Keratinocyte (primary cell): ENCODE data around the gene SPSB2. TPM values are rescaled to one million over a fixed set of nuclear protein-coding genes. Genes with fewer than 3 reads are reported as not detected.

ENCODE experiments used
- DNase-seq: peaks from one replicate; pipeline ENCODE4 v3.0.0-alpha.2; 2011; ENCODE audit warnings: low read depth, missing footprints, low spot score
- FAIRE-seq: peaks from 2 replicates; lab custom pipeline; 2011; peaks lifted over from hg19 to GRCh38; lab: Jason Lieb, UNC
- H2AFZ ChIP-seq: 2 replicates; pipeline ENCODE4 v1.6.0; 2012; ENCODE audit warnings: low read length, control low read depth, inconsistent platforms; ENCODE audit not compliant: control insufficient read depth
- H3K27ac ChIP-seq: 2 replicates; pipeline ENCODE4 v1.5.1; 2011; ENCODE audit warnings: low read length; ENCODE audit not compliant: control insufficient read depth, insufficient read depth
- H3K27me3 ChIP-seq: 3 replicates; pipeline ENCODE4 v1.6.0; 2011; ENCODE audit warnings: low read length; ENCODE audit not compliant: control insufficient read depth, insufficient read depth; ENCODE audit errors: extremely low read depth
- H3K36me3 ChIP-seq, 2 experiments: 2 replicates in 1 of 2; 3 replicates in 1 of 2; pipeline ENCODE4 v1.5.1; 2011; ENCODE audit warnings: low read length in 2 of 2, mild to moderate bottlenecking in 1 of 2; ENCODE audit not compliant: control insufficient read depth in 2 of 2, insufficient read depth in 2 of 2; ENCODE audit errors: extremely low read depth in 1 of 2
- H3K4me1 ChIP-seq: 3 replicates; pipeline ENCODE4 v1.5.1; 2011; ENCODE audit warnings: low read length; ENCODE audit not compliant: control insufficient read depth, insufficient read depth; ENCODE audit errors: extremely low read depth
- H3K4me2 ChIP-seq: 3 replicates; pipeline ENCODE4 v1.6.0; 2011; ENCODE audit warnings: low read depth, low read length; ENCODE audit not compliant: control insufficient read depth, insufficient read depth; ENCODE audit errors: extremely low read depth
- H3K4me3 ChIP-seq, 3 experiments: fragments of 200-600 bp in 1 of 3; sonication (generic) in 1 of 3; 2 replicates in 2 of 3; 3 replicates in 1 of 3; pipeline ENCODE4 v1.5.1; 2011 to 2016; ENCODE audit warnings: low read length in 3 of 3, mild to moderate bottlenecking in 3 of 3, control low read depth in 2 of 3, inconsistent platforms in 1 of 3, low read depth in 1 of 3, mixed read lengths in 1 of 3, mixed run types in 1 of 3, moderate library complexity in 1 of 3; ENCODE audit not compliant: control insufficient read depth in 2 of 3, insufficient read depth in 2 of 3; ENCODE audit errors: extremely low read depth in 1 of 3
- H3K79me2 ChIP-seq: 2 replicates; pipeline ENCODE4 v1.6.0; 2012; ENCODE audit warnings: low read length; ENCODE audit not compliant: control insufficient read depth, insufficient read depth
- H3K9ac ChIP-seq: 3 replicates; pipeline ENCODE4 v1.6.0; 2011; ENCODE audit warnings: low read length; ENCODE audit not compliant: control insufficient read depth, insufficient read depth; ENCODE audit errors: extremely low read depth
- H3K9me1 ChIP-seq: 3 replicates; pipeline ENCODE4 v1.6.0; 2011; ENCODE audit warnings: low read length; ENCODE audit not compliant: control insufficient read depth, insufficient read depth; ENCODE audit errors: extremely low read depth
- H3K9me3 ChIP-seq: 2 replicates; pipeline ENCODE4 v1.5.1; 2012; ENCODE audit warnings: low read depth, low read length; ENCODE audit not compliant: control insufficient read depth
- H4K20me1 ChIP-seq: 3 replicates; pipeline ENCODE4 v1.6.0; 2011; ENCODE audit warnings: low read length; ENCODE audit not compliant: control insufficient read depth, insufficient read depth; ENCODE audit errors: extremely low read depth
- CTCF ChIP-seq, 3 experiments: IDR thresholded peaks in 1 of 3; conservative IDR thresholded peaks in 1 of 3; optimal IDR thresholded peaks in 1 of 3; 2 replicates in 2 of 3; 3 replicates in 1 of 3; pipeline versions ENCODE3 to v1.5.1; 2011; ENCODE audit warnings: low read length in 3 of 3, mild to moderate bottlenecking in 3 of 3, moderate library complexity in 2 of 3, control low read depth in 1 of 3, inconsistent platforms in 1 of 3; ENCODE audit not compliant: insufficient read depth in 2 of 3; ENCODE audit errors: extremely low read depth in 1 of 3
- EZH2 ChIP-seq: IDR thresholded peaks from one replicate; pipeline ENCODE4 v1.6.1; 2012; ENCODE audit warnings: inconsistent platforms, mild to moderate bottlenecking, low read length, moderate library complexity
- dilution Hi-C: fragments of 300-500 bp; cut with MboI; formaldehyde crosslinking; loops from one replicate; pipeline ENCODE4 v1.7.0; 2020; ENCODE audit warnings: low sequenced_read_pairs; ENCODE audit not compliant: extremely low pct_ligation_motif_present
- polyA plus RNA-seq, 5 experiments: library from polyadenylated mRNA; depleted of rRNA in 3 of 5; stranded (reverse) in 3 of 5; stranded (forward) in 1 of 5; unstranded in 1 of 5; fragments of >200 nt; gene quantifications; 1 replicate in 1 of 5; 2 replicates in 3 of 5; 3 replicates in 1 of 5; pipeline versions ENCODE4 v1.2.1 to v1.2.3, GENCODE V29; 2011 to 2012; ENCODE audit warnings: missing spikeins in 2 of 5, low read depth in 1 of 5, low replicate concordance in 1 of 5

Gene SPSB2
- polyA plus RNA-seq, 1 donor (not counting 4 experiments of a cell fraction or from before 2014, with no cell fraction given), result 4.9 TPM

DNA sequence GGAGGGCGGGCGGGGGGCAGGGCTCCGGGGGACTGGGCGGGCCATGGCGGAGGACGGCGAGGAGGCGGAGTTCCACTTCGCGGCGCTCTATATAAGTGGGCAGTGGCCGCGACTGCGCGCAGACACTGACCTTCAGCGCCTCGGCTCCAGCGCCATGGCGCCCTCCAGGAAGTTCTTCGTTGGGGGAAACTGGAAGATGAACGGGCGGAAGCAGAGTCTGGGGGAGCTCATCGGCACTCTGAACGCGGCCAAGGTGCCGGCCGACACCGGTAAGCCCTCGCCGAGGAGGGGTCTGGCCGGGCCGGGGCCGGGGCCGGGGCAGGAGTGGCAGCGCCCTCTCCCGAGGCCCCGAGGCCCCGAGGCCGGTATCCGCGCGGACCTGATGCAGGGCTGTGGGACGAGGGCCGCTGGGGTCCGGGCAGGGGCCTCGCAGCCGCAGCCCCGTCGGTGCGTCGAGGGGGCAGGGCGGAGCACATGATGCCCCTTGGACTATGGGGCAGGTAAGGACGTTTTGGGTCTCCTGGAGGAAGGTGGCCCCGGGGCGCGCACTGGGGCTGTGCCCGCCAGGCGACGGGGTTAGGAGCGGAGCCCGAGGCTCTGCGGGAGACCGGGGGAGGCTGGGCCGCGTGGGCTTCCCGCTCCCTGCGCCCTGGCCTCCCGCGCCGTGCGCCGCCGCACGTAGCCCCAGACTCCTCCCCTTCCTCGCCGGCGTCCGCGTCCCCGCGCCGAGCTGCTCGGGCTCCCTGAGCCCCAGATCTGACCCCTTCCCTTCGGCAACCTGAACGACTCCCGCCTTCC, 5.5 kb downstream of the SPSB2 start, which contains the start of gene TPI1:
Gene TPI1 (plus strand): TSS at position 119 of the 798 bp plus-strand sequence. CDS start 36 bp downstream, at position 155.
- no peak for DNase-seq
- H3K9me3 ChIP-seq, result no peaks in the 10 kb centered on the region
- peak within 1 kb of the TSS; percentile 87 to 93 (median 88) for H3K4me3 ChIP-seq
- H3K4me2 ChIP-seq, result peak within 1 kb of the TSS; percentile 97
- H3K27ac ChIP-seq, result peak within 1 kb of the TSS; percentile 62
- no peaks in the 10 kb centered on the region for H3K27me3 ChIP-seq
- H3K9ac ChIP-seq, result peak within 1 kb of the TSS; percentile 82
- H2AFZ ChIP-seq, result peak within 1 kb of the TSS; percentile 64
- peaks cover 29 to 32% of the 10 kb centered on the region in 2 experiments for H3K36me3 ChIP-seq
- H3K4me1 ChIP-seq, result peaks cover 41% of the 10 kb centered on the region
- H3K79me2 ChIP-seq, result peaks cover 40% of the 10 kb centered on the region
- no peaks in the 10 kb centered on the region for H3K9me1 ChIP-seq
- FAIRE-seq, result no peak
- dilution Hi-C loops, result no loop called here
- TF ChIP-seq EZH2 (no peak), CTCF (optimal IDR thresholded peaks at IDR 0.05 in 1 of 3, IDR thresholded peaks at IDR 0.05 in 1 of 3, conservative IDR thresholded peaks at IDR 0.05 in 1 of 3; ENCODE audit: extremely low read depth in 1 of 3, insufficient read depth in 2 of 3, low read length in 3 of 3) (no peak)
- peaks cover 25% of the 10 kb centered on the region for H4K20me1 ChIP-seq

DNA sequence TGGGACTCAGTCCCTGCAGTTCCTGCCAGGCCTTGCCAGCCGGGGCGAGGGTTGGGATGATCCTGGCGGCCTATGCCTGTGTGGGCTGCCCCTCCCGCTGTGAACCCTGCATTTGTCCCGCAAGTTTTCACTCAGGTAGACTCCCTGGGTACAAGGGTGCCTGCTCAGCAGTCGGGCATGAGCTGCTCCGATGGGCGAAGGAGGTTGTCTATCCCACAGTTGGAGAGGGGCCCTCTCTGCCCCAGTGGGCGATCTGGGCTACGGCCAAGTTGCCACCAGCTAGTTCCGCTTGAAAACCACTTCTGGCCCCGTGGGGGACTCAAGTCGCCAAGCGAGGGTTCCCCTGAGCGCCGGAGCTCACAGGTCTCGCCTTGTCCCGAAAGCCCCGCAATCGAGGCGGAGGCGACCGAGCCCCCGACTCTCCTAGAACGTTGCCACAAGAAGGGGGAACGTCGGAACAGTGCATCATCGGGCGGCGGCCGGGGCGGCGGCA, 6.1 kb downstream of the SPSB2 start:
- Histone ChIP-seq H3K9me3 (no peaks in the 10 kb centered on the region), H3K9me1 (no peaks in the 10 kb centered on the region), H3K4me3 (peak overlapping the region; percentile 45 to 87 (median 57)), H3K9ac (peak overlapping the region; percentile 59), H4K20me1 (peaks cover 25% of the 10 kb centered on the region), H3K4me1 (peaks cover 37% of the 10 kb centered on the region), H3K79me2 (peaks cover 36% of the 10 kb centered on the region), H3K27me3 (no peaks in the 10 kb centered on the region), H3K4me2 (peak overlapping the region; percentile 61), H3K27ac (peak overlapping the region; percentile 17), H3K36me3 (peaks cover 33 to 38% of the 10 kb centered on the region in 2 experiments), H2AFZ (peak overlapping the region; percentile 64)
- TF ChIP-seq EZH2, result no peak
- no peak for TF ChIP-seq CTCF (optimal IDR thresholded peaks at IDR 0.05 in 1 of 3, IDR thresholded peaks at IDR 0.05 in 1 of 3, conservative IDR thresholded peaks at IDR 0.05 in 1 of 3; ENCODE audit: extremely low read depth in 1 of 3, insufficient read depth in 2 of 3, low read length in 3 of 3)
- FAIRE-seq, result no peak
- dilution Hi-C loops, result no loop called here
- DNase-seq, result no peak
